Kidney (tissue), 14 donors: ENCODE data around the gene PTMA. TPM values are rescaled to one million over a fixed set of nuclear protein-coding genes. Genes with fewer than 3 reads are reported as not detected.

Source experiments
- DNase-seq, 5 donors: peaks; one replicate each; pipeline ENCODE4 v3.0.0-alpha.2; 2013 to 2020
- FAIRE-seq: peaks from 2 replicates; lab custom pipeline; 2012; peaks lifted over from hg19 to GRCh38; lab: Jason Lieb, UNC
- H3K27ac ChIP-seq, 2 donors: one replicate each; pipeline ENCODE4 v1.7.0; 2013; ENCODE audit warnings: low read depth in 2 of 2, low read length in 2 of 2, inconsistent platforms in 1 of 2
- H3K27me3 ChIP-seq: one replicate; pipeline ENCODE4 v1.7.1; 2013; ENCODE audit warnings: low read length, inconsistent platforms; ENCODE audit not compliant: control insufficient read depth, insufficient read depth
- H3K36me3 ChIP-seq, 3 donors: one replicate each; pipeline versions ENCODE4 v1.7.0 to v1.7.1; 2013; ENCODE audit warnings: low read length in 3 of 3, control low read depth in 1 of 3, inconsistent platforms in 1 of 3; ENCODE audit not compliant: insufficient read depth in 3 of 3, control insufficient read depth in 2 of 3
- H3K4me1 ChIP-seq, 3 donors: one replicate each; pipeline versions ENCODE4 v1.7.0 to v1.7.1; 2013; ENCODE audit warnings: low read length in 3 of 3, inconsistent platforms in 1 of 3, low read depth in 1 of 3; ENCODE audit not compliant: control insufficient read depth in 2 of 3, insufficient read depth in 2 of 3
- H3K4me3 ChIP-seq, 3 donors: one replicate each; pipeline versions ENCODE4 v1.7.0 to v1.8.1; 2013; ENCODE audit warnings: low read length in 3 of 3, control low read depth in 1 of 3, inconsistent platforms in 1 of 3
- H3K9ac ChIP-seq, 3 donors: one replicate each; pipeline versions ENCODE4 v1.7.0 to v1.7.1; 2013; ENCODE audit warnings: low read length in 3 of 3, control low read depth in 1 of 3, inconsistent platforms in 1 of 3
- H3K9me3 ChIP-seq, 3 donors: one replicate each; pipeline versions ENCODE4 v1.7.0 to v1.7.1; 2013; ENCODE audit warnings: low read length in 3 of 3, control low read depth in 1 of 3, inconsistent platforms in 1 of 3; ENCODE audit not compliant: control insufficient read depth in 2 of 3, insufficient read depth in 1 of 3
- intact Hi-C: fragments of 100-400 bp; cut with DNase I; formaldehyde crosslinking; loops from one replicate; pipeline ENCODE4 v1.11.1; 2022
- polyA plus RNA-seq: library from polyadenylated mRNA; stranded (reverse); fragments of 350-450 nt; fragmentation: Illumina TruSeq; extraction: RNeasy Lipid Tissue Mini Kit (QIAGEN cat#74804); gene quantifications from one replicate; pipeline ENCODE4 v1.2.3, GENCODE V29; 2014; ENCODE audit warnings: low read depth, low replicate concordance; ENCODE audit not compliant: insufficient read depth
- total RNA-seq: library from RNA; stranded (reverse); fragmentation: NEBNext Ultra II Directional; extraction: Animal tissue kit (Norgen Biotek cat#: 25700); gene quantifications from one replicate; pipeline ENCODE4 v1.2.1, GENCODE V29; 2021
- TF ChIP-seq, protein P1 (sequence below): IDR thresholded peaks from 3 replicates; pipeline ENCODE4 v1.5.1; 2012; ENCODE audit warnings: mild to moderate bottlenecking, moderate library complexity, borderline replicate concordance; ENCODE audit not compliant: insufficient read depth; ENCODE audit errors: extremely low read depth
- donor health status: control.
- donor health status: control.
- donor health status: control.
- donor health status: control.
- donor health status: control.
- donor health status: DM: yes; HTN: yes; CAD: no.
- donor health status: Normal renal cell carcinoma (clear cell type).

The PTMA gene
- total and polyA plus RNA-seq, 2 donors from 2014 or later: 825 to 1,173 TPM

DNA sequence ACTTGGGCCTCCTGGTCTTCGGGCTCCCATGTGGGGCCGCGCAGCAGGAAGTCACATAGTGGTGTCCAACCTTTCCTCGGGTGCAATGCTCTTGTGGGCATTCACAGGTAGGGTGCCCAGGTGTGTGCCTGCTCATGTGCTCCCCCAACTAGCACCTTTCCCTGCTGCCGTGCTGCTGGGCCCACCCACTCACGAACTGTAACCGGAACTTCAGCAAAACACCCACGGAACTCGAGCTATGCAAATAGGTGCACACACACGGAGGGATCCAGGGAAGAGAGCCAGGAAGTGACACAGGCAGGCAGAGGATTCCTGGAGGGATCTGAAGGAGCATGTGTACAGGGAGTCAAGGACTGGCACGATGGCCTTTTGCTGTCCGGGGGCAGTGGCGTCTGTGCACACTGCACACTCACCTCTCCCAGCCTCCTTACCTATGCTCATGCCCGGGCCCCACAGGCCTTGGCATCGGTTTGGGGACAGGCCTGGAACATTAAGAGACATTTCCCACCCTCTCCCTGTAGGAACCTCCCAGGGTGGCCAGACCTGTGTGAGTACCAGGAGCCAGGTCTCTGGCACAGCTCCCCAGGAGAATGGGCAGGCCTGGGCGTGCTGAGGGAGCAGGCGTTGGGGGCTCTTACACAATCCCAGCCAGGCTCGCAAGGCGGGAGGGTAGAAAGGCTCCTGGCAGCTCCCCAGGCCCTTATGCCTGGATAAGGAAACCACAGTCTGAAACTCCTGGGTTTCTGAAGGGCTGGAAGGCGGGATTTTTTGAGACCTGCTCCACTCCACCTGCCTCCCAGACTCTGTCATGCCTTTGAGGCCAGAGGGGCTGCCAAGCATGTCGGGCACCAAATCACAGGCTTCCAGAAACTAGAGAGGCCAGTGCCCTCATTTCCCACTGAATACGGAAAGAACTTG lies 6.6 kb upstream of the PTMA start:
- Histone ChIP-seq H3K36me3 (no peaks in the 10 kb centered on the region), H3K4me1 (peaks cover 3 to 13% (median 5%) of the 10 kb centered on the region in 3 donors), H3K27me3 (no peaks in the 10 kb centered on the region), H3K9me3 (no peaks in the 10 kb centered on the region), H3K4me3 (no peak overlapping the region), H3K27ac (peak overlapping the region; percentile 54 to 72), H3K9ac (peak overlapping the region in 1 of 3 donors; percentile 56)
- peak; percentile 49 to 90 (median 72) for DNase-seq
- TF ChIP-seq, protein P1, sequence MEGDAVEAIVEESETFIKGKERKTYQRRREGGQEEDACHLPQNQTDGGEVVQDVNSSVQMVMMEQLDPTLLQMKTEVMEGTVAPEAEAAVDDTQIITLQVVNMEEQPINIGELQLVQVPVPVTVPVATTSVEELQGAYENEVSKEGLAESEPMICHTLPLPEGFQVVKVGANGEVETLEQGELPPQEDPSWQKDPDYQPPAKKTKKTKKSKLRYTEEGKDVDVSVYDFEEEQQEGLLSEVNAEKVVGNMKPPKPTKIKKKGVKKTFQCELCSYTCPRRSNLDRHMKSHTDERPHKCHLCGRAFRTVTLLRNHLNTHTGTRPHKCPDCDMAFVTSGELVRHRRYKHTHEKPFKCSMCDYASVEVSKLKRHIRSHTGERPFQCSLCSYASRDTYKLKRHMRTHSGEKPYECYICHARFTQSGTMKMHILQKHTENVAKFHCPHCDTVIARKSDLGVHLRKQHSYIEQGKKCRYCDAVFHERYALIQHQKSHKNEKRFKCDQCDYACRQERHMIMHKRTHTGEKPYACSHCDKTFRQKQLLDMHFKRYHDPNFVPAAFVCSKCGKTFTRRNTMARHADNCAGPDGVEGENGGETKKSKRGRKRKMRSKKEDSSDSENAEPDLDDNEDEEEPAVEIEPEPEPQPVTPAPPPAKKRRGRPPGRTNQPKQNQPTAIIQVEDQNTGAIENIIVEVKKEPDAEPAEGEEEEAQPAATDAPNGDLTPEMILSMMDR: no peak
- intact Hi-C loops: no loop called here
- FAIRE-seq: no peak

DNA sequence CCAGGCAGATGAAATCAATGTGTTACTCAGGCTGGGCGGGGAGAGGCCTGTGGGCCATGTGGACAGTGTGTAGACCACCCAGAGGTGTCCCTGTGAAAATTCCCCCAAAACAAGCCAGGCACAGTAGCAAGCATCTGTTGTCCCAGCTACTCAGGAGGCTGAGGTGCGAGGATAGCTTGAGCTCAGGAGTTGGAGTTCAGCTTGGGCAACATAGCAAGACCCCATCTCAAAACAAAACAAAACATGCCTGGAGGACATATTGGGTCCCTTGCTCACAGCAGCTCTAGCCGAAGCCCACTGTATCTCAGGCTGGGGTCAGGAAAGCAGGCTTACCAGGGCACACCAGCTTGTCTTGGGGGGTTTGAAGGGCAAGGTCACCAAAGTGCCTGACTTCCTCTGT lies 4.3 kb upstream of the PTMA start:
- FAIRE-seq (no peak), DNase-seq (peak in 1 of 5 donors; percentile 40)
- no peaks in the 10 kb centered on the region for H3K27me3 ChIP-seq
- no peak overlapping the region for H3K4me3 ChIP-seq
- no peaks in the 10 kb centered on the region for H3K36me3 ChIP-seq
- TF ChIP-seq, protein P1: no peak
- H3K9me3 ChIP-seq: no peaks in the 10 kb centered on the region
- H3K9ac ChIP-seq: no peak overlapping the region
- intact Hi-C loops: no loop called here
- H3K4me1 ChIP-seq: peaks cover 3 to 13% (median 7%) of the 10 kb centered on the region in 3 donors
- no peak overlapping the region for H3K27ac ChIP-seq

DNA sequence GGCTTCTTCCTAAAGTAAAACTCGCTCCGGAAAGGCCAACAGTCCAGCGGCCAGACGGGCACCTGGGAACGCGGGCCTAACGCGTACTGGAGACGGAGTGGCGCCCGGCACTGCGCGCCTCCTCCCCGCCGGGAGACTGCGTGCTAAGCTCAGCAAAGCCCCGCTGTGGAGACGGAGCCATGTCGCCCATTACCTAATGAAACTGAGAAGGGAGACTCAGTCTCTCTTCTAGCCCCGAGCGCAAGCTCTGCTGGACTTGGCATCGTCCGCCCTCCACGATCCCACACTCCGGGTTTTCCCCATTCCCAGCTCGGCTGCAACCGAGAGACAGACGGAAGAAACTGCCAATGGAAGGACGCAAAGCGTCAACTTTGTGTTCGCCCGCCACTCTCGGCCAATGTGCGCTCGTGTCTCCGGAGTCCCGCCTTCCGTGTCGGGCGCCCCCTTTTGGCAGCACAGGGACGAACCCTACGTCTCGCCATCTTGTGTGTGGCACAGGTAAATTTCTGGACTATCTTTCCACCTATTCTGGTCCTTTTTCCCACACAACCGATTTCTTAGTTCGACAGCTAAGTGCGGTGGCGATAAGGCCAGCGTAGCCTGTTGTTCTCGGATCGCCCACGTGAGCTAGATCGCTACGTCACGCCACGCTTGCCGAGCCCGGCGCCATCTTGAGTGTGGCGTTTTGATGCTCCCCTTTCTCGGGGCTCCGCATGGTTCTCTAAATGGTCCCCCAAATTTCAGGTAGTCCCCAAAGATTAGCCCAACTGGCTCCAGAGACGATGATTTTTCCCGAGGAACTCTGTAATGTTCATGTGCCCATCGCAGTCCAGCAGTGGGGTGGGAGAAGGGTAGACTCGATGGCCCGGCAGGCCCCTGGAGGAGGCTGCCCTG lies 1.3 kb upstream of the PTMA start:
- intact Hi-C loops: no loop called here
- peaks cover 5 to 17% (median 14%) of the 10 kb centered on the region in 3 donors for H3K4me1 ChIP-seq
- H3K4me3 ChIP-seq: peak overlapping the region; percentile 85 to 98 (median 92)
- FAIRE-seq (peak; percentile 87), DNase-seq (peak; percentile 99 to 100 (median 99))
- TF ChIP-seq, protein P1: peak; percentile 89
- peaks cover 2 to 3% (median 2%) of the 10 kb centered on the region in 3 donors for H3K36me3 ChIP-seq
- H3K9ac ChIP-seq: peak overlapping the region; percentile 40 to 99 (median 97)
- no peaks in the 10 kb centered on the region for H3K9me3 ChIP-seq
- no peaks in the 10 kb centered on the region for H3K27me3 ChIP-seq
- H3K27ac ChIP-seq: peak overlapping the region; percentile 99 to 100
